DOHH2 (cell line): ENCODE results near the gene LRRC32.

Source experiments
- CTCF ChIP-seq: fragments of 200-600 bp; sonication (generic); IDR thresholded peaks from one replicate; pipeline ENCODE4 v1.5.1; 2014; ENCODE audit warnings: antibody characterized with exemption, mild to moderate bottlenecking, low read depth, low read length; ENCODE audit not compliant: poor library complexity, severe bottlenecking
- EZH2phosphoT487 ChIP-seq: fragments of 200-600 bp; sonication (generic); IDR thresholded peaks from 2 replicates; pipeline ENCODE4 v1.6.1; 2017; ENCODE audit warnings: borderline replicate concordance, mild to moderate bottlenecking, antibody characterized with exemption, low read length, moderate library complexity, mixed read lengths

DNA sequence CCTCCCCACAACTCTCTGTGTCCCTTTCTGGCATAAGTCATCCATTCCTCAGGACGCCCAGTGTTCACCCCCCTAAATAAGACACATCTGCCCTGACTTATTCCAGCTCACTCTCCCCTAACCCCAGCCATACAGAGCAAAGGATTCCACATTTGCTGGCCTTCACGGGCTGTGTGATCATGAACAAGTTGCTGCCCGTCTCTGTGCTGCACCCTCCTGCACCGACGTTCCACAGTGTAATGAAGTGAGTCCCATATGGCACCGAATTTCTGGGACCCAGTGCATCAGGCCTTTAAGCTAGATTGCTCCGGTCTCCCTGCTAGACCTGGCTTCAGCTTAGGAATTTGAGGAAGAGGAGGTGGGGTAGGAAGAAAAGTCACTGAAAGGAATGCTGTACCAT is 22.4 kb upstream of the LRRC32 start:
- TF ChIP-seq CTCF (no peak), EZH2phosphoT487 (no peak)
